ENCODE data around the gene CLCN4. TPM values are rescaled to one million over a fixed set of nuclear protein-coding genes. Genes with fewer than 3 reads are reported as not detected.

Gene CLCN4
- total RNA-seq, result 53.7 TPM

DNA sequence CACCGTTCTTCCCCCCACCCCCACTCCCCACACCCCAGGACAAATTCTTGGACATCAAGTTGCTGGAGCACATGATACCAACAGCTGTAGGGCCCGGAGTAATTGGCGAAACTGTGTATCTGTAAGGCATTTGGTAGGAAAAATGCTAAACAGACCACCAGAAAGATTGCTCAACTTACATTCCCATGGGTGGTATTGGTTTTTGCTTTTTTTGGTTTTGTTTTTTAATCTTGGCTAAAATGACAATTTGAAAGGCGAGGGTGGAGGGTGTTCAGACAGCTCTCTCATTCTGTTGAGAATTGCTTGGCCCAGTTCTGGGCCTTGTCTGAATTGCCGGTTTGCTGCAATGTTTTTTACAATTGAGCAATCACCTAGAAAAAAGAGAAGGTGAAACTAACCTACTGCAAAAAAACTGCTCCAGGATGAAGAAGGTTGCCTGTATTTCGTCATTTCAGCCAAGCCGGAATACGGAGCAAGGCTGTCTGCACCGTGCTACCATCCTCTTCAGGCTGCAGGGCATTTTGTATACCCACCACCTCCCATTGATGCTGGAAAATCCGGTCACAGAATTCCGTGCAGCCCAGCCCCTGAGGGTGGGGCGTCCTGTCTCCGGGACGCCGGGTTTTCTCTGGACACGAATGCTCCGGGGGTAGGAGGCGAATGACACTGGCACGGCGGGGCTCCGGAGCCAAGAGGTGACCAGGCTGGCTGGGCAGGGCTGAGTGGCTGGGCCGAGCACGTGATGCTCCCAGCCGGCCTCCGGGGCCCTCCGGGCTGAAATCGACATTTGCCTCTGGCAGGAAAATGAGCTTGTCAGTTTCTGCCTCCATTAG, at the start of gene CLCN4:
TSS of gene CLCN4 (plus strand) at position 777 of the 833 bp plus-strand sequence. CDS start 28,058 bp downstream, outside the sequence.

Other genes starting within 250 kb of the CLCN4 start
- not detected for gene CLDN34, start 189.6 kb upstream of the CLCN4 start, total RNA-seq